NCI-H2107 (cell line): Measurements from ENCODE around the gene DDN.

Source experiments
- DNase-seq: peaks from one replicate; lab custom pipeline; 2025; lab: John Stamatoyannopoulos, UW

The DDN gene

DNA sequence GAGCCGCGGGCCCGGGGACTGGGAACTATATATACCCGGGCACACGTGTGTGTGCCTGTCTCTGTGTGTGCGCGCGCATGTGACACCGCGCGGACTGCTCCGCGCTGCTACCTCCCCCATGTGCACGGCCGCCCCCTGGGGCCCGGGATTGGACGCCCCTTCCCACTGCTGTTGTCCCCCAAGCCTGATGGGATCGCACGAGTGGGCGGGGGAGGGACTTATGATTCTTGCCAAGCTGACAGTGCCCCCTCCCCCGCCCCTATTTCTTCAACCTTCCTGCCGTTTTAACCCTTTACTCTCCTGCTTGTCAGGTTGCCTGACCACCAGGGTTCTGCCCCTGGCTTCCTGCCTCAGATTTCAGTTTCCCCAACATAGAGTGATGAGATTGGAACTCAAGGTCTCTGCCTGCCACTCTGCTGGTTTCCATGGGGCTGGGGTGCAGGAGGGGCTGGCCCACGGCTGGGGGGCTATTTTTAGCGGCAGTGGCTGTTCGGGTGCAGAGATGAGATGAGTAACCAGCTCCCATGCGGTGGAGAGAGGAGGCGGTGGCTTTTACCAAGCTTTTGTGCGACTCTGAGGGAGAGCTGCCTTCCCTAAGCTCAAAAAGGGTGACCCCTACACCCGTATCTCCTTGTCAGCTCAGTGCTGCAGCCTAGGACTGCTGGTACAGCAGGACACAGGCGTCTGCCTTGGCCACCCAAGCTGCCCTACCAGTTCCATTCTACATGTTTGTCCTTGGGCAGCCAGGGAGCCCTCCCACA, at the start of gene DDN:
TSS of gene DDN (minus strand) at position 5 of the 761 bp plus-strand sequence. CDS start 88 bp downstream, outside the sequence.
- no peak for DNase-seq

- DNase-seq: no peak
Observed at GRCh38 chr12:49048953-49049352, 49.8 kb upstream of the DDN start.

GRCh38 chr12:49046129-49046895, 47.1 kb upstream of the DDN start:
- no peak for DNase-seq

DNA sequence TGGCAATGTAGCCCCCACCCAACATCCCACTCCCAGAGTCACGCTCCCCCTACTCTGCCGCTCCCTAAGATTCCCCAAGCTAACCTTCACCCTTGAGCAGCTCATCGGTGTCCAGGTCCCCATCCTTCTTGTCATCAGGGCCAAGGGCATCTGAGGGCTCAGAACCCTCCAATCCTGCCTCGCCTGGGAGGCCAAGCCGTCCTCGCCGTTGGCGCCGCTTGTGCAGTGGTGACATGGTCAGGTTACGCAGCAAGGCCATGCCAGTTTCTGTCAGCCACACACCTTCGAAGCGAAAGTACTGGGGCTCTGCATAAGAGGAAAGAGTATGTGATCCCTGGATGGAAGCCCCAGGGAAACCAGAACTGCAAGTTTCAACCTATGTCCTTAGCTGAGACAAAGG, 45.5 kb upstream of the DDN start:
- DNase-seq: no peak

DNA sequence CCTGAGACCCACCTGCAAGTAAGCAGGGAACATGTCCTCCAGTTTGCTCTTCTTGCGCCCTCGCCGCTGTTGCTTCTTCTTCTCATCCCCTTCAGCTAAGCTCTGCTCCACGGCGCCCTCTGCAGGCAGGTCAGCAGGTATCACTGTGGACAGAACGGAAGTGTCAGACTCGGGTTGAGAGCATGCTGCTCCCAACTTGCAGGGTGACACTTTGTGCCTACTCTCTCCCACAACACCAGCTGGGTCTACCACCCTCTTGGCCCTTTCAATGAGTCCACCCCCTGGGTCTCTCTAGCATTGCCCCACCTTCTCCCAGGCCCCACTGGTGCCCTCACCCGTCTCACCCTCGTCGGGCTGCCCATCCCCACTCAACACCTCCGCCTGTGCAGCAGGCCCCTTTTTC, 44.7 kb upstream of the DDN start:
- no peak for DNase-seq

- no peak for DNase-seq
Observed at GRCh38 chr12:49043241-49043640, 44.1 kb upstream of the DDN start.

DNA sequence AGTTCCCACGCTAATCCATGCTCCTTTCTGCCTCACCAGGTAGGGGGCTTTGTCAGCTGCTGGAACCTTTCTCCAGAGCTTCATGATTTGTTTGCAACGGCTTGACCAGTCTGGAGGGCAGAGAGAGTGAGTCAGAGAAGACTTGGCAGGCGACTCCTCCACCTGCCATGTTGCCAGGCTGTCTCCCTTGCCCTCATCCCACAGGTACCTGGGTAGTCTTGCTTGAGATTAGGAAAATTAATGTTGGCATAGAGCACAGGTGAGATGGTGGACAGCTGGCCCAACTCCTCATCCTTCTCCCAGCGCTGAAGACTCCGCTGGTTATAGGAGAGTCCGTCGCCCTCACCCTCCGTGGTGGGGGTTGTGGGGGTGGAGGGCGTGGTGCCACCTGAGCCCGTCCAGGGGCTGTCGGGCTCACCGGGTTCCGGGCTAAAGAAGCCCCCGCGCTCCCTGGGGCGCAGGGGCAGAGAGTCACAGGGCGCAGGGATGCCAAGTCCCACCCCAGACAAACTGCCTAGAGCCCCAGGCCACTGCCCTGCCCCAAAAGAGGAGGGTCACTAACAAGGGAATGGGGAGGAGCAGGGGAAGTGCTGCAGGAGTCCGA, 42.8 kb upstream of the DDN start:
- DNase-seq: no peak

- DNase-seq: no peak
Observed at GRCh38 chr12:49041036-49041880, 42.1 kb upstream of the DDN start.

GRCh38 chr12:49040364-49040855, 41.2 kb upstream of the DDN start:
- DNase-seq: no peak

DNA sequence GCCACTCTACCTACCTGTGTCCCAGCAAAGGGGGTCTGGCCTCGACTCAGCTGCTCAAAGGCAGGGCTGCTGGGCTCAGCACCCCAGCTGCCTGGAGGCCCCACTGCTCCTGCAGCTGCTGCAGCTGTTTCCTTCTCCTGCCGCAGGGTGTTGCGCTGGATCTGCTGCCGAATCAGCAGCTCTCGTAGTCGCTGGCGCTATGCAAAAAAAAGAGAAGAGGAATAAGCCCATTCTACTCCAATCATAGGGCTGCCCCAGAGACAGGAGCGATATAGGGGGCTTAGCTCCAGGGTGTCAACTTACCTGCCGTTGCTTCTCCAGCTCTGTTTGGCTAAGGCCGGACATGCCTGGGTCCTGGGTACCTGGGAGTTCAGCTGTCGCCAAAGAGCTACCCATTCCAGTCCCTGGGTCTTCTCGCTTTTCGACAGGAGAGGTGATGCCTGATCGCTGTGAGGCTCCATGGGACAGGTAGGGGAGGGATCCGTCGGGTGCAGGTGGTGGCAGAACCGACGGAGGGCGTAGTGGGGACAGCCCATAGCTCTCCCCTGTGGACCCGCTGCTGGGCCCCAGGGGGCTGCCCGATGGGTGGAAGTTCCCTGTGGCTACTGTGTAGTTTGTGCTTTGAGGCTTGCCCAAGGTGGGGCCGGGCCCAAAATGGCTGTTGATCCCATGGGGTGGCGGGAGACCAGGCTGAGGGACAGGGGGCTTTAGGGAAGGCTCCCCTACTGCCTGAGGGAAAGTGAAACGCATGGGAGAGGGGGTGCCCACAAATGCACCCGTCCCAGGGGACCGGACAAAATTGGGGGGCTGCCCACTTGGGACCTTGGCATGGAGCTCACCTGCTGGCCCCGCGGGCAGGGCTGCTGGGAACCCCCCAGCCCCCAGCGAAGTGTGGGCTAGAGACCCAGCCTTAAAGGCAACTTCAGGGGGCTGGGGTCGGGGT, 40.5 kb upstream of the DDN start:
- DNase-seq: no peak

DNA sequence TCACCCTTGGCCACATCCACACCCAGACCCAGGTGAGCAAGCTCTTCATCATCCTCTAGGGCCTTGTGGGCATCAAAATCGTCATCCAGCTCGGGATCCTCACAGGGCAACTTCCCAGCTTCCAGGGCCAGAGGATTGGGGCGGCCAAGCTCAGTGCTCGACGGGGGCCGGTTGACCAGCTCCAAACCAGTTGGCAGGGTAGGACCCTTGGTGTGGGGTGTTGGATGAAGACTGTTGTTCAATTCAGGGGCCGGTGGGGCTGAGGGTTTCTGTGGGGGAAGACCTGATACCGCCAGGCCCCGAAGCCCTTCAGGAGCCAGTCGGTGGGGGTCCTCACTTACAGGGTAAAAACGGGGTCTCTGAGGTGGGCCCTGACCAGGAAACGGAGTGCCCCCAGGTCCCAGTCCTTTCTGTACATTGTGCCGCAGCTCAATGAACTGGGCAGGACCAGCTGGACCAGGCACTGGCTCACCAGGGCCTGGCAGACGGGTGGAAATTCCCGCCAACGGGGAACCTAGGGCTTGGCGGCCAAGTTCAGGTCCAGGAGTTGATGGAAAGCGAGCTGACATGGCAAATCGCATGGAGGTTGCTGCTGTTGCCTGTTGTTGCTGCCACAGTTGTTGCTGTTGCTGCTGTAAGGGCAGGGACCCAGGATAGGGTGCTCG, 39.2 kb upstream of the DDN start:
- DNase-seq: no peak

DNA sequence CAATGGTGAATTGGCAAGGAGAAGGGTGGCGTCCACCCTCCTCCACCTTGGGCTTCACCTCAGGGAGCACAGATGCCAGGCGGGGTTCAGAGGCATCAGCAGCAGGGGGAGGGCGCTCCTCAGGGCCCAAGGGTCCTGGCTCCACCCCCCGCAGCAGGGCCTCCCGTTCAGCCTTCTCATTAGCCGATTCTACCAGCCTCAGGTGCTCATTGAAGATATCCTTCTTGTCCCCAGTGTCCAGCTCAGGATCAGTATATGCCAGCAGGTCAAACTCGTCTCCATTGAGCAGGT, 38.7 kb upstream of the DDN start:
- DNase-seq: no peak

- no peak for DNase-seq
Observed at GRCh38 chr12:49037111-49037946, 38.2 kb upstream of the DDN start.

- no peak for DNase-seq
Observed at GRCh38 chr12:49036029-49036428, 36.9 kb upstream of the DDN start.

DNA sequence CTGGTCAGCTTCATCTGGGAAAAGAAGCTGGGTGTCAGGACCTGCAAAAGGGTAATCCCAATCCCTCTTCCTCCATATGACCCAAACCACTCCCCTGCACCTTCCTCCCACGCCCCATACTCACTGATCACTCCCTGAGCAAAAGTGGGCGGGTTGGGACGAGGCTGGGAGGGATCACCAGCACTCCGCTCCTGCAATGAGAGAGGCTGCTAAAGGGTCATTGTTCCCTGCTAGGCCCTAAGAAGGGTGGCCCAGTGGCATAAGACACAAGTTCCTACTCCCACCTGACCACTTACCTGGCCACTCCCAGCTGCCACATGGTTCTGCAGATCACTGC, 35.1 kb upstream of the DDN start:
- DNase-seq: no peak

DNA sequence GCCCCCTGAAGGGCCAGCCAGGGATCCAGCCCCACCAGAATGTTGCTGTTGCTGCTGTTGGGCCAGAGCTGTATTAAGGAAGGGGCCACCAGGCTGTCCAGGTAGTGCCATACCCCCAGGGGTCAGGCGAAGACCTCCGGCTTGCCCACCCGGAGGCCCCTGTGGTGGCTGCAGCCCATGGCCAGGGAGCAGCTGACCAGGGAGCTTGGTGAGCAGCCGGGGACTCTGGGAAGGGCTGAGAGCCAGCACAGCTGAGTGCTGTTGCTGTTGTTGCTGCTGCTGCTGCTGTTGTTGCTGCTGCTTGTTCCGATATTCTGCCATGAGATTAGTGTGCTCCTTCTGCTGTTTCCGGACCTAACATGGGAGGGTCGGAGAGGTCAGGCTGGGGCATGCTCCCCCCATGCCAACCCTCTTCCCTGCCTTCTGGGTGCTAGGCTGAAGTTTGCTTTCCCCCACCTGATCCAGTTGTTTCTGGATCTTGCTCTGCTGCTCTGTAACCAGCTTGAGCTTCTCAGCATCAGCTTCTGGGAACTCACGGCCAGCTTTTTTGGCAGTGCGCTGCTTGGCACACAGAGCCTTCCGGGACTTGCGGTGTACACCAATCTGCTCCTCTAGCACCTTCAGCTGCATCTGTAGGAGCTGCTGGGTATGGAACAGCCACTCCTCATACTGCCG, 34.6 kb upstream of the DDN start:
- DNase-seq: no peak

DNA sequence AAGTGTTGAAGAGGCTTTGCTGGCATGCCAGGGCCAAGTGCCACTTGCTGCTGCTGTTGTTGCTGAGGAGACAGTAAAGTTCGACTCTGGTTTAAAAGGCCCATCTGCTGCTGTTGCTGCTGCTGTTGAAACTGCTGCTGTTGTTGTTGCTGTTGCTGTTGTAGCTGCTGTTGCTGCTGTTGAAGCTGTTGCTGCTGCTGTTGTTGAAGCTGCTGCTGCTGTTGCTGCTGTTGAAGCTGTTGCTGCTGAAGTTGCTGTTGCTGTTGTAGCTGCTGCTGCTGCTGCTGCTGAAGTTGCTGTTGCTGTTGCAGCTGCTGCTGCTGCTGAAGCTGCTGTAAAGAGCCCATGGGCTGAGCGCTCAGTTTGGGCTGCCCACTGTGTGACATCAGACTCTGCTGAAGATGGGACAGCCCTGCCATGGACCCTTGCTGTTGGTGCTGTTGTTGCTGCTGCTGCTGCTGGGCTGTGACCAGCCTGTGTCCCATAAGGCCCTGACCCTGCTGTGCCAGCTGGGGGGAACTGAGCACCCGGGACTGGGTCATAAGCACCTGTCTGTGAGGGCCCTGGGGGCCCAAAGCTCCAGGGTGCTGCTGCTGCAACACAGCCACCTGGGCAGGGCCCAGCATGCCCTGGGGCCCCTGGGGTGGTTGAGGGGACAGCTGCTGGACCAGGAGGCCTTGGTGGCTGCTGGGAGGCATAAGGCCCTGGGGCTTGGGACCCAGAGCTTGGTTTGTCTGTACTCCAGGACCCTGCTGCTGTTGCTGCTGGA, 33.7 kb upstream of the DDN start:
- DNase-seq: no peak

DNA sequence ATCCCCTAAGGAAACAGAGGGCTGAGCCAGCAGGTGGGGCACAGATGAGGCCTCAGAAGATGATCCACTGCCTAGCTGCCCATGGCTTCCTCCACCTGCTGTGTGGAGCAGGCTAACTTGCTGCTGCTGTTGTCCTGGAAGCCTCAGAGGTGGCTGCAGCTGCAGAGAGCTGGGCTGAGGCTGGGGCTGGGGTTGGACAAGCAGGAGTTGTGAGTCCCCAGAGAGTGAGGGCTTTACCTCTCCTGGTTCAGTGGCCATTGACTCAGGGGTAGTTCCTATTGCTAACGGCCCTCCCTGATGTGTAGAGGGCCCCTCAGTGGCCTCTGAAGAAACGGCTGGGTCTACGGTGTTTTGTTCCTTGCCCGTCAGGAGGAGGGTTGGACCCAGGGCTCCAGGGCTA, 33.1 kb upstream of the DDN start:
- DNase-seq: no peak
